Calu3 (cell line): Measurements from ENCODE around the gene LOXL1. TPM values are rescaled to one million over a fixed set of nuclear protein-coding genes. Genes with fewer than 3 reads are reported as not detected.

Experiments
- Bru-seq: library from RNA; stranded (reverse); fragments of 400-500 nt; gene quantifications from one replicate; lab custom pipeline; 2021; lab: Mats Ljungman, UMichigan
- BruChase-seq, 2 experiments: library from RNA; stranded (reverse); fragments of 400-500 nt; gene quantifications; one replicate each; lab custom pipeline; 2021; lab: Mats Ljungman, UMichigan
- BruUV-seq: library from RNA; stranded (reverse); fragments of 400-500 nt; replicated peaks from 2 replicates; lab custom pipeline; 2021; lab: Mats Ljungman, UMichigan
- CTCF ChIA-PET: fragments of 300-600 bp; sonication (Branson Sonifier 250); formaldehyde crosslinking; loops from one replicate; lab custom pipeline; 2022; ENCODE audit warnings: antibody characterized with exemption; lab: Charles Lee
- DNase-seq: peaks from one replicate; pipeline ENCODE4 v3.0.0; 2022
- H3K27ac Mint-ChIP-seq: one replicate; pipeline ENCODE4 v1.8.0; 2022; ENCODE audit warnings: mixed read lengths; ENCODE audit not compliant: unreplicated experiment
- H3K27me3 Mint-ChIP-seq: one replicate; pipeline ENCODE4 v1.8.0; 2022; ENCODE audit warnings: mixed read lengths; ENCODE audit not compliant: unreplicated experiment
- H3K36me3 Mint-ChIP-seq: one replicate; pipeline ENCODE4 v1.8.0; 2022; ENCODE audit warnings: mild to moderate bottlenecking, moderate library complexity, mixed read lengths; ENCODE audit not compliant: insufficient read depth, unreplicated experiment
- H3K4me1 Mint-ChIP-seq: one replicate; pipeline ENCODE4 v1.8.0; 2022; ENCODE audit warnings: mild to moderate bottlenecking, low read depth, mixed read lengths; ENCODE audit not compliant: unreplicated experiment
- H3K4me3 Mint-ChIP-seq: one replicate; pipeline ENCODE4 v1.8.0; 2022; ENCODE audit warnings: mild to moderate bottlenecking, low read depth, moderate library complexity, mixed read lengths; ENCODE audit not compliant: unreplicated experiment
- H3K9me3 Mint-ChIP-seq: one replicate; pipeline ENCODE4 v1.8.0; 2022; ENCODE audit warnings: low read depth, mixed read lengths; ENCODE audit not compliant: unreplicated experiment
- CTCF ChIP-seq: fragments of 200-600 bp; IDR thresholded peaks from one replicate; pipeline ENCODE4 v1.8.0; 2022; ENCODE audit warnings: antibody characterized with exemption; ENCODE audit not compliant: unreplicated experiment
- intact Hi-C: fragments of 100-400 bp; cut with micrococcal nuclease; formaldehyde crosslinking; loops from one replicate; pipeline ENCODE4 v1.10.0; 2022; ENCODE audit not compliant: unreplicated experiment
- long read RNA-seq: library from polyadenylated mRNA; stranded (forward); transcript quantifications from one replicate; pipeline ENCODE4 v2.0.0, GENCODE V29; 2022
- total RNA-seq: library from RNA; stranded (reverse); gene quantifications from 2 replicates; pipeline ENCODE4 v1.2.3, GENCODE V29; 2022

Gene LOXL1
- 2.1 and 2.2 TPM in 2 replicates for total RNA-seq
- percentile 20 among the genes with signal in this experiment for Bru-seq, nascent RNA
- BruChase-seq, experiment 1, labeled RNA remaining after a 6-hour chase: percentile 19 among the genes with signal in this experiment
- percentile 20 among the genes with signal in this experiment for BruChase-seq, experiment 2, labeled RNA remaining after a 2-hour chase
- long read RNA-seq, partial matches to known transcripts: 0 of 3 reads
- long read RNA-seq, other reads (novel, unspliced or antisense): 0 of 3 reads

DNA sequence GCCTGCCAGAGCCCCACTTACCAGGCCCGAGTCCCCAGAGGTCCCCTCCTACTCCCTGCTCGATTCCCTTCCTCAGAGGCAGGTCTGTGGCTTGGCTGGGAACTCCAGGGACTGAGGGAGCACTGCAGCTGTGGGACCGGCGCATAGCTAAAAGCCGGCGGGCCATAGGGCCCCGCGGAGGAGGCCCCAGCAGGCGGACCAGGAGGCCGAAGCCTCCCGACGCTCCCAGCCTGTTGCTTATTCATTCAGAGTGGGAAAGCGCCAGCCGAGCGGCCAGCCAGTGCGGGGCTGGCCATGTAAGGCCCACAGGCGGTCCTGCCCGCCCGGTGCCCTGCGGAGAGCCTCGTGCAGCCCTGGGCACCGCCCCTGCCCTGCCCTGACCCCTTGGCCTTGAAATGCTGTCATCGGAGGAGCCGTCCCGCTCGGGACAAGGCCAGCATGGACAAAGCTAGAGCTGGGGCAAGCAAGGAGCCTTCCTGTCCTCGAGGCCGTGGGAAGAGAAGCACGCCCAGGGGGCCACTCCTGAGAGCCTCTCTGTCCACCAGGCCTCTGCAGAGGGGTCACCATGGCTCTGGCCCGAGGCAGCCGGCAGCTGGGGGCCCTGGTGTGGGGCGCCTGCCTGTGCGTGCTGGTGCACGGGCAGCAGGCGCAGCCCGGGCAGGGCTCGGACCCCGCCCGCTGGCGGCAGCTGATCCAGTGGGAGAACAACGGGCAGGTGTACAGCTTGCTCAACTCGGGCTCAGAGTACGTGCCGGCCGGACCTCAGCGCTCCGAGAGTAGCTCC is at the start of gene LOXL1:
LOXL1 (plus strand) TSS at position 244 of the 784 bp plus-strand sequence; CDS start at position 566, 322 bp downstream.
- H3K36me3 Mint-ChIP-seq: peaks cover 11% of the 10 kb centered on the region
- CTCF ChIA-PET: interaction anchor here (0.6 to 1.5 kb wide), 3 partner anchors 25 to 52 kb away, joined by 5 to 7 read pairs (median 7); no protein-coding TSS in a partner anchor
- intact Hi-C loops: no loop called here
- peak within 1 kb of the TSS; percentile 70 for H3K4me3 Mint-ChIP-seq
- no peaks in the 10 kb centered on the region for H3K9me3 Mint-ChIP-seq
- no peak for TF ChIP-seq CTCF
- peaks cover 57% of the 10 kb centered on the region for H3K27me3 Mint-ChIP-seq
- no TSS peak for BruUV-seq
- H3K27ac Mint-ChIP-seq: no peak within 1 kb of the TSS
- DNase-seq: peak; percentile 28
- H3K4me1 Mint-ChIP-seq: peaks cover 26% of the 10 kb centered on the region

DNA sequence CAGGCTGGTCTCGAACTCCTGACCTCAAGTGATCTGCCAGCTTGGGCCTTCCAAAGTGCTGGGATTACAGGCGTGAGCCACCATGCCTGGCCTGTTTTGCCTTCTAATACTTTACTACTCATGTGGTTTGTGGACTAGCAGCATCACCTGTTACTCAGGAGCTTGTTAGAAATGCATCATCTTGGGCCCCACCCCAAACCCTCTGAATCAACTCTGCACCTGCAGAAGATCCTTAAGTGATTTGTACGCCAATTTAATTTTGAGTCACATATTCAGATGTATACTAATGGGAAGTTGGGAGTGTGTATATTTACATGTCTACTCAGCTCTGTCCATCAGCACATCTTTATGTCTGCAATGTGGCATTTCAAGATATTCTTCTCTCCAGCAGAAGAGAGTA is 46.8 kb upstream of the LOXL1 start:
- no peaks in the 10 kb centered on the region for H3K4me1 Mint-ChIP-seq
- no peak for DNase-seq
- intact Hi-C loops: no loop called here
- no peaks in the 10 kb centered on the region for H3K9me3 Mint-ChIP-seq
- no peaks in the 10 kb centered on the region for H3K36me3 Mint-ChIP-seq
- H3K4me3 Mint-ChIP-seq: no peak overlapping the region
- BruUV-seq: no TSS peak
- H3K27ac Mint-ChIP-seq: no peak overlapping the region
- TF ChIP-seq CTCF: no peak
- peaks cover 99% of the 10 kb centered on the region for H3K27me3 Mint-ChIP-seq
- CTCF ChIA-PET: interaction anchor here (0.6 kb wide), 1 partner anchor 79 kb away, joined by 3 read pairs; no protein-coding TSS in a partner anchor

DNA sequence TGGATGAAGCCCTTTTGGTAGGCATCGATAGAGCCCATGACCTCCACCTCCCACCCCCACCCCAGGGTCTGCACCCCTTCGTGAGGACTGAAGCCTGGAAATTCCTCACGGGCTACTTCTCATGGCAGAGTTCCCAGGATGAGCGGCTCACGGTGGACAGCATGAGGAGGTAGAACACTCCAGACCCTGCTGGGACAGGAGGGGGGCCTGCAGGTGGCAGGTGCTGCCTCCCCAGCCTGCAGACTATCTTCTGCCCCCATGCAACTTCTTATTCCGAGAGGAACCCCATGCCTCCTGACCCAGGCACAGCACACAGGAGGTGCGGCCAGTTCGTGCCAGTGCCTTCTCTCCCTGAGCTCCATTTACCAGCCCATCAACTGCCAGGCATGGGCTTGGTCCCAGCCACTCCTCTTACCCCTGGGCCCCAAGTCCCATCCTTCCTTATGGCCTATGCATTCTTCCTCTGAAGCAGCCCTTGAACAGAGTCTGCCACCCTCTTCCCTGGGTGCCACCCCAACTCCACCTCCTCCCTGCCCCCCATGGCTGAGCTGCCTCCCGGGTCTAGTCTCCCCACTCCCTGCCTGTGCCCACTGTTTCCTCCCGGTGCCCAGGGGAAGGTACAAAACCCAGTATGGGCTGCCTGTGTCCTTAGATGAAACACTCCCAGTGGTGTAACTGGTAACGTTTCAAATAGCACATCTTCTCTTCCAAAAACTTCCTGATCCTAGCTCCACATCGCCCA is 44.5 kb upstream of the LOXL1 start:
- Mint-ChIP-seq H3K36me3 (no peaks in the 10 kb centered on the region), H3K27me3 (peaks cover 99% of the 10 kb centered on the region), H3K9me3 (no peaks in the 10 kb centered on the region), H3K4me3 (no peak overlapping the region), H3K27ac (no peak overlapping the region), H3K4me1 (no peaks in the 10 kb centered on the region)
- no peak for DNase-seq
- CTCF ChIA-PET: no interaction called here
- TF ChIP-seq CTCF: no peak
- BruUV-seq: no TSS peak
- intact Hi-C loops: no loop called here

GRCh38 chr15:73882761-73883419 is 43.4 kb upstream of the LOXL1 start:
- no peak overlapping the region for H3K4me3 Mint-ChIP-seq
- no peaks in the 10 kb centered on the region for H3K4me1 Mint-ChIP-seq
- no peak overlapping the region for H3K27ac Mint-ChIP-seq
- intact Hi-C loops: no loop called here
- peaks cover 99% of the 10 kb centered on the region for H3K27me3 Mint-ChIP-seq
- no peak for DNase-seq
- BruUV-seq: no TSS peak
- no peak for TF ChIP-seq CTCF
- CTCF ChIA-PET: no interaction called here
- H3K36me3 Mint-ChIP-seq: no peaks in the 10 kb centered on the region
- H3K9me3 Mint-ChIP-seq: no peaks in the 10 kb centered on the region
